UCSD-AML1 (cell line): Measurements from ENCODE around the gene HS3ST6.
A peak's percentile ranks its signal among the peaks of the same experiment; 100 is the strongest.
"Not testable (repeated sequence)": the region's sequence is repeated elsewhere in the genome, so short reads cannot be mapped to it uniquely, and the experiment has no call there.

Experiments
- DNase-seq: peaks from one replicate; lab custom pipeline; 2025; ENCODE audit not compliant: unreplicated experiment; lab: John Stamatoyannopoulos, UW

HS3ST6 gene

GRCh38 chr16:1918351-1919326 is at the start of gene HS3ST6:
HS3ST6 (minus strand) TSS chr16:1918415; CDS start chr16:1918323, 92 bp downstream.
- no peak for DNase-seq

DNA sequence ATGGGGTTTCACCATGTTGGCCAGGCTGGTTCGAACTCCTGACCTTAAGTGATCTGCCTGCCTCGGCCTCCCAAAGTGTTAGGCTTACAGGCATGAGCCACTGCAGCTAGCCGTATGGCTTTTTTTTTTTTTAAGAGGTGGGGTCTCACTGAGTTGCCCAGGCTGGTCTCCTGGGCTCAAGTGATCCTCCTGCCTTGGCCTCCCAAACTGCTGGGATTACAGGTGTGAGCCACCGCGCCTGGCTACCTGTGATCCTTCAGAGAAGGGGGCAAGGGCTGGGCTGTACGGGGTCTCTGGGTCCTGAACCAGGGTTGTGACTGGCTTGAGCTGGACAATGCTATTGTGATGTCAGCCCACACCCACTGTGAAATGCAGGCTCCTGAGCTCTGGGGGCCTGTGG is 48.2 kb upstream of the HS3ST6 start, which contains the start of gene RNF151:
RNF151 (plus strand) TSS at position 397 of the 400 bp plus-strand sequence. CDS start 26 bp downstream, outside the sequence.
- no peak for DNase-seq

- no peak for DNase-seq
Measured at GRCh38 chr16:1965396-1966001, 47.3 kb upstream of the HS3ST6 start.

DNA sequence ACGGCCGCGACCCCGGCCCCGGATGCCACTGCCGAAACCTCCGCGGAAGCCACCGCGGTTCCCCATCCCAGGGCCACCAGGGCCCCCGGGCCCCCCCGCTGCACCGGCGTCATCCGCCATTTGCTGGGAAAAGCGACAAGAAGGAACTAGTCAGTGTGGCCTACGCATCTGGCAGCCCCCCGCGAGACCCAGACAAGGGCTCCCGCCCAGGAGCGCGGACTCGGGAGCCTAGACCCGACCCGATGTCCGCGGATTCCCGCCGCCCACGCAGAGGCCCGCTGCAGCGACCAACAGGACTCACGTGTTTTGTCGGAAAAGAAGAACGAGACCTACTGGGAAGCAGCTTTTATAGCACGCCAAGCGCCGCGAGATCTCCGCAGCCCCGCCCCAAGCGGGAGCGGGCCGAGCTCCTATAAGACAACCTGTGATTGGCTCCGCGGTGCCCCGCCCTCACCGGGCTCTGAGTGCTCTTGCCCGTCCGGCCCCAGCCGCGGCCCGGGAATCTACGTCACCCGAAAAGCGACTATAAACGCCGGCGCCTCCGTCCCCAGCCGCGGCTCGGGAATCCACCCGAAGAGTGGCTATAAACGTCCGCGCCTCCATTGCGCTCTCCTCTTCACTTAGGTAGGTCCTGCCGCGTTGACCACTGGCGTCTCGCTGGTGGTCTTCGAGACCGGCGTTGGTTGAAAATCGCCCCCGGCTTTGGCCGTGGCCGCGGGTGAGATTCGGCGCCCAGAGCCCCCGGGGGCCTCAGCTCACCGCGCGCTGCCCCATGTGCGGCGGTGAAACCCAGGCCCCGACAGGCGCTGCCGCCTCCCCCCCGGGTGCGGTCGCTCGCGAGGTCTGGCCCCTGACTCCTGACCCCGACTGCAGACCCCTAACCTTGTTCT is 46.5 kb upstream of the HS3ST6 start, which contains the start of gene RPS2:
RPS2 (minus strand) TSS at position 321 of the 890 bp plus-strand sequence; CDS start at position 120, 201 bp downstream.
- DNase-seq: peak; percentile 98

- peak; percentile 68 for DNase-seq
Measured at GRCh38 chr16:1963806-1964505, 45.7 kb upstream of the HS3ST6 start.

- DNase-seq: not testable (repeated sequence)
Measured at GRCh38 chr16:1962161-1963153, 44.2 kb upstream of the HS3ST6 start.

DNA sequence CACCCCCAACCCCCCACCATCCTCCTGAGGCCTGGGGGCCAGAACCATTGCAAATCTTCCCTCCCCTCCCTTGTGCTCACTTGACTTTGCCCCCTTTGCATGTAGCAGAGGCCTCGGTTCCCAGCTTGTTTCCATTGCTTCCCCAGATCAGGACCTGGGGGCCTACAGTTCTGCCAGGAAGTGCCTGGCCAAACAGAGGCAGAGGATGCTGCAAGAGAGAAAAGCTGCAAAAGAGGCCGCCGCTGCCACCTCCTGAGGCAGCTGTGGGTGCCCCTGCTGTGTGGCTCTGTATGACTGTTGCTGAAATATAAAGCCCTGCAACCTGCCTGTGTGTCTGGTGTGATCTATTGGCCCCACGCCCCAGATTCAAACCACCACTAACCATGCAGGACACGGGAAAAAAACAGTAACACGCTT is 43.4 kb upstream of the HS3ST6 start:
- DNase-seq: no peak

GRCh38 chr16:1960665-1961630 is 42.7 kb upstream of the HS3ST6 start:
- peak; percentile 64 for DNase-seq

GRCh38 chr16:1959269-1960039 is 41.2 kb upstream of the HS3ST6 start, which contains the start of gene NDUFB10:
NDUFB10 (plus strand) TSS chr16:1959538; CDS start chr16:1959625, 87 bp downstream.
- peak; percentile 94 for DNase-seq

DNA sequence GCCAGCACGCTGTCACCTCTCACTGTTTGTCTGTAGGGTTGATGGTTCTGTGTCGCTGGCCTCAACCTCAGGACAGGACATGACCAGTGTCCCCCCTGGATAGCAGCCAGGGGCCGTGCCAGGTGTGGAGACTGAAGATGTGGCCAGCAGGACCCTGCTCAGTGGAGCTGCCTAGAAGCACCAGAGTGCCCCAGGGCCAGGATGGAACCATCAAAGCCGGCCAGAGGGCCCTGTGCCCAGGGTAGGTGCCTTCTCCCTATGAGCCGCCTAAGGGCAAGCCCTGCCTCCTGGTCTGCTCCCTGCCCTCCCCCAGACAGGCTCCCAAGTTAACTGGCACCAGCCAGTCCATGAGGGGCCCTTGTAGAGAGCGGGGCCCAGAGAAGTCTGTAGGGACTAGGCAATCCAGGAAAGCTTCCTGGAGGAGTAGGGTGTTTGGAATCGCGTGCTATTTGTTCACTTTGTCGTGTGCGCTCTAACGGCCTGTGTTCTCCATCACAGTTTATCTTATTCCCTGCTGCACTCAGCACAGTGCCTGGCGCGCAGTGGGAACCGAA is 40.6 kb upstream of the HS3ST6 start:
- no peak for DNase-seq

DNA sequence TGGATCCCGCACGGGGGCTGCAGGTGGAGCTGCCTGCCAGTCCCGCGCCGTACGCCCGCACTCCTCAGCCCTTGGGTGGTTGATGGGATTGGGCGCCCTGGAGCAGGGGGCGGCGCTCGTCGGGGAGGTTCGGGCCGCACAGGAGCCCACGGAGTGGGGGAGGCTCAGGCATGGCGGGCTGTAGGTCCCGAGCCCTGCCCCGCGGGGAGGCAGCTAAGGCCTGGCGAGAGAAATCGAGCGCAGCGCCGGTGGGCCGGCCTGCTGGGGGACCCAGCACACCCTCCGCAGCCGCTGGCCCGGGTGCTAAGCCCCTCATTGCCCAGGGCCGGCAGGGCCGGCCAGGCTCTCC is 39.9 kb upstream of the HS3ST6 start:
- DNase-seq: not testable (repeated sequence)

GRCh38 chr16:1957434-1958142 is 39.4 kb upstream of the HS3ST6 start:
- not testable (repeated sequence) for DNase-seq

DNA sequence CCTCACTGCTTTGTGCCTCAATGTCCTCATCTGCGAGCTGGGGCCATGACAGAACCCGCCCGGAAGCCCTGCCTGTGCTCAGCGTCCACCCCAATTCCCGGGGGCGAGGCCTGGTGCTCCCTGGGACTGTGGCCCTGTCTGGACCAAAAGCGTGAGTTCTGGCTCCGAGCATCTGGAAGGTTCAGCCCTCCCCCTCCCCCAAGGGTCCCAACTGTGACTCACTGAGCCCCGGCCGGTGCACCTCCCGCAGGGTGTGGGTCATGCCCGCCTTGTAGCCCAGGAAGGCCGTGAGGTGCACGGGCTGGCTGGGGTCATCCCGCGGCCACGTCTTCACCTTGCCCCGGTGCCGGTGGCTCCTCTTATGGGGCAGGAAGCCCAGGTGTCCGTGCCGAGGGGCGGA is 35.5 kb upstream of the HS3ST6 start:
- no peak for DNase-seq

GRCh38 chr16:1950559-1950958 is 32.3 kb upstream of the HS3ST6 start:
- no peak for DNase-seq

DNA sequence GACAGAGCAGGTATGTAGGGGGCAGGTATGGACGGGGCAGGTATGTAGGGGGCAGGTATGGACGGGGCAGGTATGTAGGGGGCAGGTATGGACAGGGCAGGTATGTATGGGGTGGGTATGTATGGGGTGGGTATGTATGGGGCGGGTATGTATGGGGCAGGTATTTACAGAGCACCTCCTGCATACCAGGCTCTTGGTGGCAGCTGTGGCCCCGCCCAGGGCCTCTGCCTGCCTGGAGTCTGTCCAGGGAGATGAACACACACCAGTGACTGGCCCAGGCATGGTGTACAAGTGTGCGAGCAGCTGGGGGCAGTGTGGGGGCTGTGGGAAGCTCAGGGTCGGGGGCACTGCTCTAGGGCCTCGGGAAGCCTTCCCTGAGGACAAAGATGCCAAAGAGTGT is 31.8 kb upstream of the HS3ST6 start:
- DNase-seq: no peak

- no peak for DNase-seq
Measured at GRCh38 chr16:1949507-1949906, 31.3 kb upstream of the HS3ST6 start.
